ENCODE data around the gene PHACTR1. TPM values are rescaled to one million over a fixed set of nuclear protein-coding genes. Genes with fewer than 3 reads are reported as not detected.
A peak's percentile ranks its signal among the peaks of the same experiment; 100 is the strongest.

PHACTR1 gene
- total and polyA plus RNA-seq, 8 donors, result 1.4 to 12.4 (median 9.3) TPM

- FAIRE-seq, result no peak
- 94 to 97% methylated on average over 5 of the region's 5 CpGs for WGBS, 2 donors
- TF ChIP-seq CTCF (IDR thresholded peaks at IDR 0.05), result no peak
- Histone ChIP-seq H3K36me3 (no peaks in the 10 kb centered on the region), H3K4me1 (peaks cover 0 to 7% (median 3%) of the 10 kb centered on the region in 3 donors), H3K27me3 (no peaks in the 10 kb centered on the region), H3K9me3 (no peaks in the 10 kb centered on the region), H3K27ac (no peak overlapping the region), H3K4me3 (no peak overlapping the region)
- no peak for ATAC-seq
- no peak for DNase-seq
- intact Hi-C loops (cut with DNase I), result no loop called here
Measured at GRCh38 chr6:13252790-13253189, 536.2 kb downstream of the PHACTR1 start.

- intact Hi-C loops (cut with DNase I), result no loop called here
- Histone ChIP-seq H3K4me3 (no peak overlapping the region), H3K4me1 (peaks cover 0 to 7% (median under 1%) of the 10 kb centered on the region in 3 donors), H3K27me3 (no peaks in the 10 kb centered on the region), H3K27ac (no peak overlapping the region), H3K36me3 (no peaks in the 10 kb centered on the region), H3K9me3 (no peaks in the 10 kb centered on the region)
- no peak for TF ChIP-seq CTCF (IDR thresholded peaks at IDR 0.05)
- WGBS, 2 donors, result 78 to 79% methylated on average over 1 of the region's 1 CpG
- no peak for FAIRE-seq
- no peak for DNase-seq
- no peak for ATAC-seq
Measured at GRCh38 chr6:13253272-13253671, 536.7 kb downstream of the PHACTR1 start.

- intact Hi-C loops (cut with DNase I), result no loop called here
- H3K9me3 ChIP-seq, result no peaks in the 10 kb centered on the region
- no peak for TF ChIP-seq CTCF (IDR thresholded peaks at IDR 0.05)
- no peak overlapping the region for H3K4me3 ChIP-seq
- peaks cover 0 to 7% (median 0%) of the 10 kb centered on the region in 3 donors for H3K4me1 ChIP-seq
- FAIRE-seq, result no peak
- H3K27me3 ChIP-seq, result no peaks in the 10 kb centered on the region
- ATAC-seq, result peak; percentile 56 to 74 (median 68)
- no peak overlapping the region for H3K27ac ChIP-seq
- 84 to 89% methylated on average over 2 of the region's 2 CpGs for WGBS, 2 donors
- no peak for DNase-seq
- H3K36me3 ChIP-seq, result no peaks in the 10 kb centered on the region
Measured at GRCh38 chr6:13256266-13257001, 539.9 kb downstream of the PHACTR1 start.

- Histone ChIP-seq H3K4me1 (peaks cover 0 to 7% (median 0%) of the 10 kb centered on the region in 3 donors), H3K27me3 (no peaks in the 10 kb centered on the region), H3K36me3 (no peaks in the 10 kb centered on the region), H3K9me3 (no peaks in the 10 kb centered on the region), H3K4me3 (no peak overlapping the region), H3K27ac (no peak overlapping the region)
- ATAC-seq, result no peak
- 93 to 95% methylated on average over 3 of the region's 3 CpGs for WGBS, 2 donors
- FAIRE-seq, result no peak
- TF ChIP-seq CTCF (IDR thresholded peaks at IDR 0.05), result no peak
- no peak for DNase-seq
- intact Hi-C loops (cut with DNase I), result no loop called here
Measured at GRCh38 chr6:13259393-13259792, 542.8 kb downstream of the PHACTR1 start.

GRCh38 chr6:13260101-13260598, 543.6 kb downstream of the PHACTR1 start:
- Histone ChIP-seq H3K9me3 (no peaks in the 10 kb centered on the region), H3K4me1 (peaks cover 0 to 7% (median 0%) of the 10 kb centered on the region in 3 donors), H3K4me3 (no peak overlapping the region), H3K36me3 (no peaks in the 10 kb centered on the region), H3K27me3 (no peaks in the 10 kb centered on the region), H3K27ac (no peak overlapping the region)
- 95 to 96% methylated on average over 7 of the region's 7 CpGs for WGBS, 2 donors
- DNase-seq (no peak), ATAC-seq (no peak), FAIRE-seq (no peak)
- intact Hi-C loops (cut with DNase I), result no loop called here
- no peak for TF ChIP-seq CTCF (IDR thresholded peaks at IDR 0.05)

All from pancreas (tissue), 10 donors.